ENCODE measurements around the gene ADCY9. TPM values are rescaled to one million over a fixed set of nuclear protein-coding genes. Genes with fewer than 3 reads are reported as not detected.

ADCY9 gene
- total and polyA plus RNA-seq, 7 donors, result 1.8 to 28.0 (median 12.5) TPM

DNA sequence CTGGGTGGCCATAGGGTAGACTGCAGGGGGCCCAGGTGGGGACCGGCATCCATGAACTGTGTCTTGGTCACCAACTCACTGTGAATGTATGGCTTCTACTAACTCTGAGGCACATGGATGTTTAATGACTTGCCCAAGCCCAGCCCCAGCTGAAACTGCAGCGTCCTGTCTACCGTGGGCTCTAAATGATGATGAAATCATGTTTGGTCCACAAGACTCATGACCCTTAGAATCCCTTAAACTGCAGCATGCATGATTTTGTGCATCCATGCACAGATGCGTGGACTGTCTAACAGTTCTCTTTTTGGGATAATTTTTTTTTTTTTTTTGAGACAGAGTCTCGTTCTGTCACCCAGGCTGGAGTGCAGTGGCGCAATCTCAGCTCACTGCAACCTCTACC lies 203.3 kb downstream of the ADCY9 start:
- intact Hi-C loops (cut with DNase I), result no loop called here
- DNase-seq, result no peak
- no peak overlapping the region for H3K4me3 ChIP-seq
- no peaks in the 10 kb centered on the region for H3K27me3 ChIP-seq
- 80 to 85% methylated on average over 6 of the region's 6 CpGs for WGBS, 2 donors
- H3K27ac ChIP-seq, result no peak overlapping the region
- TF ChIP-seq POLR2AphosphoS5 (IDR thresholded peaks at IDR 0.05) (no peak), POLR2A (IDR thresholded peaks at IDR 0.05) (no peak), EP300 (IDR thresholded peaks at IDR 0.05) (no peak)
- TF ChIP-seq, protein P1, sequence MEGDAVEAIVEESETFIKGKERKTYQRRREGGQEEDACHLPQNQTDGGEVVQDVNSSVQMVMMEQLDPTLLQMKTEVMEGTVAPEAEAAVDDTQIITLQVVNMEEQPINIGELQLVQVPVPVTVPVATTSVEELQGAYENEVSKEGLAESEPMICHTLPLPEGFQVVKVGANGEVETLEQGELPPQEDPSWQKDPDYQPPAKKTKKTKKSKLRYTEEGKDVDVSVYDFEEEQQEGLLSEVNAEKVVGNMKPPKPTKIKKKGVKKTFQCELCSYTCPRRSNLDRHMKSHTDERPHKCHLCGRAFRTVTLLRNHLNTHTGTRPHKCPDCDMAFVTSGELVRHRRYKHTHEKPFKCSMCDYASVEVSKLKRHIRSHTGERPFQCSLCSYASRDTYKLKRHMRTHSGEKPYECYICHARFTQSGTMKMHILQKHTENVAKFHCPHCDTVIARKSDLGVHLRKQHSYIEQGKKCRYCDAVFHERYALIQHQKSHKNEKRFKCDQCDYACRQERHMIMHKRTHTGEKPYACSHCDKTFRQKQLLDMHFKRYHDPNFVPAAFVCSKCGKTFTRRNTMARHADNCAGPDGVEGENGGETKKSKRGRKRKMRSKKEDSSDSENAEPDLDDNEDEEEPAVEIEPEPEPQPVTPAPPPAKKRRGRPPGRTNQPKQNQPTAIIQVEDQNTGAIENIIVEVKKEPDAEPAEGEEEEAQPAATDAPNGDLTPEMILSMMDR (IDR thresholded peaks at IDR 0.05), result no peak
- H3K36me3 ChIP-seq, result no peaks in the 10 kb centered on the region
- no peaks in the 10 kb centered on the region for H3K4me1 ChIP-seq
- no peaks in the 10 kb centered on the region for H3K9me3 ChIP-seq

Small RNA genes lying within 50 kb of the gene (small RNA-seq; reads per million reads assigned to genes)
- gene AC009171.1, result 0 reads per million in 3 donors

Other genes starting within 250 kb of the ADCY9 start
- gene CREBBP, start 235.7 kb downstream of the ADCY9 start, total RNA-seq, result 10 to 100 TPM; 39.5 to 85.3 (median 46.4) TPM
- 10 to 100 TPM in 1 of 3 donors, 1 to 10 TPM in 2; 5.4 to 29.2 (median 7.4) TPM for gene CREBBP, start 235.7 kb downstream of the ADCY9 start, polyA plus RNA-seq
- under 1 TPM; 0.33 to 0.83 (median 0.63) TPM for gene SRL, start 125.6 kb upstream of the ADCY9 start, total RNA-seq
- 1 to 10 TPM in 1 of 3 donors, under 1 TPM in 2; 0.46 to 1.2 (median 0.60) TPM for gene SRL, start 125.6 kb upstream of the ADCY9 start, polyA plus RNA-seq
- 1 to 10 TPM; 3.2 to 3.9 (median 3.6) TPM for gene TFAP4, start 156.6 kb upstream of the ADCY9 start, total RNA-seq
- 10 to 100 TPM in 1 of 3 donors, 1 to 10 TPM in 2; 2.3 to 11.7 (median 4.8) TPM for gene TFAP4, start 156.6 kb upstream of the ADCY9 start, polyA plus RNA-seq
- 10 to 100 TPM in 1 of 4 donors, 1 to 10 TPM in 3; 5.4 to 11.9 (median 5.7) TPM for gene GLIS2, start 199.6 kb upstream of the ADCY9 start, total RNA-seq
- gene GLIS2, start 199.6 kb upstream of the ADCY9 start, polyA plus RNA-seq, result 1 to 10 TPM in 2 of 3 donors, under 1 TPM in 1; 0.69 to 4.0 (median 1.8) TPM
- gene PAM16, start 234.9 kb upstream of the ADCY9 start, total RNA-seq, result 10 to 100 TPM; 36.7 to 52.7 (median 43.6) TPM
- 10 to 100 TPM; 36.0 to 57.0 (median 49.0) TPM for gene PAM16, start 234.9 kb upstream of the ADCY9 start, polyA plus RNA-seq